HepG2 (cell line): ENCODE results near the gene SPHK1. TPM values are rescaled to one million over a fixed set of nuclear protein-coding genes. Genes with fewer than 3 reads are reported as not detected.
A peak's percentile ranks its signal among the peaks of the same experiment; 100 is the strongest.

Experiments
- FOXM1 ChIP-seq: sonication (generic); formaldehyde crosslinking; IDR thresholded peaks from 2 replicates; pipeline ENCODE4 v1.5.0; 2020; ENCODE audit warnings: missing genetic modification reagents
- HMG20B ChIP-seq: conservative IDR thresholded peaks from 2 replicates; pipeline ENCODE4 v1.6.1; 2016; ENCODE audit warnings: missing genetic modification reagents, missing compliant biosample characterization
- RFXANK ChIP-seq: IDR thresholded peaks from 2 replicates; pipeline ENCODE4 v1.6.1; 2016
- ZBTB42 ChIP-seq: sonication (generic); formaldehyde crosslinking; IDR thresholded peaks from 2 replicates; pipeline ENCODE4 v1.5.0; 2020; ENCODE audit warnings: mild to moderate bottlenecking, missing genetic modification reagents
- ZC3H13 ChIP-seq: sonication (generic); formaldehyde crosslinking; IDR thresholded peaks from 2 replicates; pipeline ENCODE4 v1.8.1; 2023; ENCODE audit warnings: mild to moderate bottlenecking, missing genetic modification reagents, moderate library complexity
- ZNF543 ChIP-seq: sonication (generic); formaldehyde crosslinking; IDR thresholded peaks from 2 replicates; pipeline ENCODE4 v1.4.0; 2020; ENCODE audit warnings: mild to moderate bottlenecking, missing genetic modification reagents
- ZNF678 ChIP-seq: sonication (generic); formaldehyde crosslinking; IDR thresholded peaks from 2 replicates; pipeline ENCODE4 v1.4.0; 2020; ENCODE audit warnings: mild to moderate bottlenecking, missing genetic modification reagents
- ZSCAN21 ChIP-seq: sonication (generic); formaldehyde crosslinking; IDR thresholded peaks from 2 replicates; pipeline ENCODE4 v1.8.0; 2022; ENCODE audit warnings: mild to moderate bottlenecking, missing genetic modification reagents, moderate library complexity, borderline replicate concordance
- polyA plus RNA-seq, 8 experiments: library from polyadenylated mRNA; depleted of rRNA in 3 of 8; stranded (reverse) in 7 of 8; unstranded in 1 of 8; fragments of >200 nt; fragmentation: Illumina TruSeq in 4 of 8; extraction: Trizol in 4 of 8; gene quantifications; 2 replicates each; pipeline versions ENCODE4 v1.2.1 to v1.2.3, GENCODE V29; 2011 to 2016; ENCODE audit warnings: low read depth in 4 of 8, missing spikeins in 1 of 8, mixed read lengths in 1 of 8; ENCODE audit not compliant: insufficient read depth in 1 of 8
- total RNA-seq, 5 experiments: library from RNA; depleted of rRNA; stranded (reverse); fragments of >200 nt; fragmentation: Illumina TruSeq; extraction: Trizol; gene quantifications; 2 replicates each; pipeline ENCODE4 v1.2.3, GENCODE V29; 2016; ENCODE audit warnings: low read depth in 1 of 5
- TF ChIP-seq, protein P1 (sequence below): sonication (generic); formaldehyde crosslinking; IDR thresholded peaks from 2 replicates; pipeline ENCODE4 v1.5.0; 2020; ENCODE audit warnings: mild to moderate bottlenecking, missing genetic modification reagents, moderate library complexity
- TF ChIP-seq, protein P2 (sequence below): sonication (generic); formaldehyde crosslinking; IDR thresholded peaks from 2 replicates; pipeline ENCODE4 v1.4.0; 2020; ENCODE audit warnings: missing genetic modification reagents
- TF ChIP-seq, protein P3 (sequence below): IDR thresholded peaks from 2 replicates; pipeline ENCODE4 v1.6.1; 2016
- TF ChIP-seq, protein P4 (sequence below): sonication (generic); formaldehyde crosslinking; IDR thresholded peaks from 2 replicates; pipeline ENCODE4 v1.4.0; 2020; ENCODE audit warnings: missing genetic modification reagents, borderline replicate concordance

Gene SPHK1
- total and polyA plus RNA-seq, 2 of the 13 experiments (the other 11 are each of a cell fraction or from before 2014, with no cell fraction given) = 129 to 160 TPM

DNA sequence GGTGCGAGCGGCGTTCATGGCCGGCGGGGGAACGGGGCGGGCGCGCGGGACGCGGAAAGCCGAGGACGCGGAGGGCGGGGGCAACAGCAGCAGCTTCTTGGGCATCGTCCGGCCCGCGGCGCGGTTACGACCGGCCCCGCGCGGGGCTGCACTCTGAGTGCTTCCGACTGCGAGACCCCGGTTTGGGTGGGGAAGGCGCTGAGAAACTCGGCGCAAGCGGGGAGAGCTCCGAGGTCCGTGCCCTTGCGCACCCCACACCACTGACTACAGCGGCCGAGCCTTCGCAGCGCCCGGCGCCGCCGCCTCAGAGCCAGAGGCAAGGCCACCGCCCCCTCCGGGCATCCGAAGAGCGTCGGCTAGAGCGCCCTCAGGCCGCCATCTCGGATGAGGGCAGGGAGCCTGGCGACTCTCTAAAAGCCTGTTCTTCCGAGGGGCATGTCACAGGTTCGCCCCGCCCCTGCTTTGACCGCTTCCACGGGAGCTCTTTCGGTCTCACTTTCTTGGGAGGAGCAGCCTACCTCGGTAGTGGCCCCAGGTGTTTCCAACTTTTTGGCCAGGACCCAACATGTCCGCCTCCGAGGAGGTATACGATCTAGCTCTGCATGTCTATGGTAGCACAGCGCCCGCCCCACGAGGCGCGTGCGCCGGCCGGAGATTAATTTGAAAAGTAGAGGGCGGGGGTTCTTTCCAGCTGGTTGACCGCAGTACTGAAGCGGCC is 30.7 kb upstream of the SPHK1 start, which contains the start of gene PRPSAP1 (continued):
- TF ChIP-seq ZSCAN21 (CRISPR knock-in tag) (peak; percentile 94), ZC3H13 (peak; percentile 76; the same call in 1 of the 2 replicates), RFXANK (CRISPR knock-in tag) (no peak), ZBTB42 (peak; percentile 88; the same call in 1 of the 2 replicates), FOXM1 (CRISPR knock-in tag) (no peak), ZNF543 (peak; percentile 95), HMG20B (CRISPR knock-in tag) (peak; percentile 48; the same call in 1 of the 2 replicates), ZNF678 (peak; percentile 81; the same call in 1 of the 2 replicates)
- TF ChIP-seq, protein P1, sequence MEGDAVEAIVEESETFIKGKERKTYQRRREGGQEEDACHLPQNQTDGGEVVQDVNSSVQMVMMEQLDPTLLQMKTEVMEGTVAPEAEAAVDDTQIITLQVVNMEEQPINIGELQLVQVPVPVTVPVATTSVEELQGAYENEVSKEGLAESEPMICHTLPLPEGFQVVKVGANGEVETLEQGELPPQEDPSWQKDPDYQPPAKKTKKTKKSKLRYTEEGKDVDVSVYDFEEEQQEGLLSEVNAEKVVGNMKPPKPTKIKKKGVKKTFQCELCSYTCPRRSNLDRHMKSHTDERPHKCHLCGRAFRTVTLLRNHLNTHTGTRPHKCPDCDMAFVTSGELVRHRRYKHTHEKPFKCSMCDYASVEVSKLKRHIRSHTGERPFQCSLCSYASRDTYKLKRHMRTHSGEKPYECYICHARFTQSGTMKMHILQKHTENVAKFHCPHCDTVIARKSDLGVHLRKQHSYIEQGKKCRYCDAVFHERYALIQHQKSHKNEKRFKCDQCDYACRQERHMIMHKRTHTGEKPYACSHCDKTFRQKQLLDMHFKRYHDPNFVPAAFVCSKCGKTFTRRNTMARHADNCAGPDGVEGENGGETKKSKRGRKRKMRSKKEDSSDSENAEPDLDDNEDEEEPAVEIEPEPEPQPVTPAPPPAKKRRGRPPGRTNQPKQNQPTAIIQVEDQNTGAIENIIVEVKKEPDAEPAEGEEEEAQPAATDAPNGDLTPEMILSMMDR (CRISPR knock-in tag) = peak; percentile 51
- TF ChIP-seq, protein P2, sequence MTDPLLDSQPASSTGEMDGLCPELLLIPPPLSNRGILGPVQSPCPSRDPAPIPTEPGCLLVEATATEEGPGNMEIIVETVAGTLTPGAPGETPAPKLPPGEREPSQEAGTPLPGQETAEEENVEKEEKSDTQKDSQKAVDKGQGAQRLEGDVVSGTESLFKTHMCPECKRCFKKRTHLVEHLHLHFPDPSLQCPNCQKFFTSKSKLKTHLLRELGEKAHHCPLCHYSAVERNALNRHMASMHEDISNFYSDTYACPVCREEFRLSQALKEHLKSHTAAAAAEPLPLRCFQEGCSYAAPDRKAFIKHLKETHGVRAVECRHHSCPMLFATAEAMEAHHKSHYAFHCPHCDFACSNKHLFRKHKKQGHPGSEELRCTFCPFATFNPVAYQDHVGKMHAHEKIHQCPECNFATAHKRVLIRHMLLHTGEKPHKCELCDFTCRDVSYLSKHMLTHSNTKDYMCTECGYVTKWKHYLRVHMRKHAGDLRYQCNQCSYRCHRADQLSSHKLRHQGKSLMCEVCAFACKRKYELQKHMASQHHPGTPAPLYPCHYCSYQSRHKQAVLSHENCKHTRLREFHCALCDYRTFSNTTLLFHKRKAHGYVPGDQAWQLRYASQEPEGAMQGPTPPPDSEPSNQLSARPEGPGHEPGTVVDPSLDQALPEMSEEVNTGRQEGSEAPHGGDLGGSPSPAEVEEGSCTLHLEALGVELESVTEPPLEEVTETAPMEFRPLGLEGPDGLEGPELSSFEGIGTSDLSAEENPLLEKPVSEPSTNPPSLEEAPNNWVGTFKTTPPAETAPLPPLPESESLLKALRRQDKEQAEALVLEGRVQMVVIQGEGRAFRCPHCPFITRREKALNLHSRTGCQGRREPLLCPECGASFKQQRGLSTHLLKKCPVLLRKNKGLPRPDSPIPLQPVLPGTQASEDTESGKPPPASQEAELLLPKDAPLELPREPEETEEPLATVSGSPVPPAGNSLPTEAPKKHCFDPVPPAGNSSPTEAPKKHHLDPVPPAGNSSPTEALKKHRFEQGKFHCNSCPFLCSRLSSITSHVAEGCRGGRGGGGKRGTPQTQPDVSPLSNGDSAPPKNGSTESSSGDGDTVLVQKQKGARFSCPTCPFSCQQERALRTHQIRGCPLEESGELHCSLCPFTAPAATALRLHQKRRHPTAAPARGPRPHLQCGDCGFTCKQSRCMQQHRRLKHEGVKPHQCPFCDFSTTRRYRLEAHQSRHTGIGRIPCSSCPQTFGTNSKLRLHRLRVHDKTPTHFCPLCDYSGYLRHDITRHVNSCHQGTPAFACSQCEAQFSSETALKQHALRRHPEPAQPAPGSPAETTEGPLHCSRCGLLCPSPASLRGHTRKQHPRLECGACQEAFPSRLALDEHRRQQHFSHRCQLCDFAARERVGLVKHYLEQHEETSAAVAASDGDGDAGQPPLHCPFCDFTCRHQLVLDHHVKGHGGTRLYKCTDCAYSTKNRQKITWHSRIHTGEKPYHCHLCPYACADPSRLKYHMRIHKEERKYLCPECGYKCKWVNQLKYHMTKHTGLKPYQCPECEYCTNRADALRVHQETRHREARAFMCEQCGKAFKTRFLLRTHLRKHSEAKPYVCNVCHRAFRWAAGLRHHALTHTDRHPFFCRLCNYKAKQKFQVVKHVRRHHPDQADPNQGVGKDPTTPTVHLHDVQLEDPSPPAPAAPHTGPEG (CRISPR knock-in tag) = no peak
- TF ChIP-seq, protein P3, sequence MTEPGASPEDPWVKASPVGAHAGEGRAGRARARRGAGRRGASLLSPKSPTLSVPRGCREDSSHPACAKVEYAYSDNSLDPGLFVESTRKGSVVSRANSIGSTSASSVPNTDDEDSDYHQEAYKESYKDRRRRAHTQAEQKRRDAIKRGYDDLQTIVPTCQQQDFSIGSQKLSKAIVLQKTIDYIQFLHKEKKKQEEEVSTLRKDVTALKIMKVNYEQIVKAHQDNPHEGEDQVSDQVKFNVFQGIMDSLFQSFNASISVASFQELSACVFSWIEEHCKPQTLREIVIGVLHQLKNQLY = peak; percentile 71; the same call in 1 of the 2 replicates
- TF ChIP-seq, protein P4, sequence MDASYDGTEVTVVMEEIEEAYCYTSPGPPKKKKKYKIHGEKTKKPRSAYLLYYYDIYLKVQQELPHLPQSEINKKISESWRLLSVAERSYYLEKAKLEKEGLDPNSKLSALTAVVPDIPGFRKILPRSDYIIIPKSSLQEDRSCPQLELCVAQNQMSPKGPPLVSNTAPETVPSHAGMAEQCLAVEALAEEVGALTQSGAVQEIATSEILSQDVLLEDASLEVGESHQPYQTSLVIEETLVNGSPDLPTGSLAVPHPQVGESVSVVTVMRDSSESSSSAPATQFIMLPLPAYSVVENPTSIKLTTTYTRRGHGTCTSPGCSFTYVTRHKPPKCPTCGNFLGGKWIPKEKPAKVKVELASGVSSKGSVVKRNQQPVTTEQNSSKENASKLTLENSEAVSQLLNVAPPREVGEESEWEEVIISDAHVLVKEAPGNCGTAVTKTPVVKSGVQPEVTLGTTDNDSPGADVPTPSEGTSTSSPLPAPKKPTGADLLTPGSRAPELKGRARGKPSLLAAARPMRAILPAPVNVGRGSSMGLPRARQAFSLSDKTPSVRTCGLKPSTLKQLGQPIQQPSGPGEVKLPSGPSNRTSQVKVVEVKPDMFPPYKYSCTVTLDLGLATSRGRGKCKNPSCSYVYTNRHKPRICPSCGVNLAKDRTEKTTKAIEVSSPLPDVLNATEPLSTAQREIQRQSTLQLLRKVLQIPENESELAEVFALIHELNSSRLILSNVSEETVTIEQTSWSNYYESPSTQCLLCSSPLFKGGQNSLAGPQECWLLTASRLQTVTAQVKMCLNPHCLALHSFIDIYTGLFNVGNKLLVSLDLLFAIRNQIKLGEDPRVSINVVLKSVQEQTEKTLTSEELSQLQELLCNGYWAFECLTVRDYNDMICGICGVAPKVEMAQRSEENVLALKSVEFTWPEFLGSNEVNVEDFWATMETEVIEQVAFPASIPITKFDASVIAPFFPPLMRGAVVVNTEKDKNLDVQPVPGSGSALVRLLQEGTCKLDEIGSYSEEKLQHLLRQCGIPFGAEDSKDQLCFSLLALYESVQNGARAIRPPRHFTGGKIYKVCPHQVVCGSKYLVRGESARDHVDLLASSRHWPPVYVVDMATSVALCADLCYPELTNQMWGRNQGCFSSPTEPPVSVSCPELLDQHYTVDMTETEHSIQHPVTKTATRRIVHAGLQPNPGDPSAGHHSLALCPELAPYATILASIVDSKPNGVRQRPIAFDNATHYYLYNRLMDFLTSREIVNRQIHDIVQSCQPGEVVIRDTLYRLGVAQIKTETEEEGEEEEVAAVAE (CRISPR knock-in tag) = peak; percentile 82; the same call in 1 of the 2 replicates
- TF ChIP-seq, all 625 proteins: peak for 436
